PFSK-1 (cell line): ENCODE results near the gene MTG2.
A peak's percentile ranks its signal among the peaks of the same experiment; 100 is the strongest.

Experiments
- FOXP2 ChIP-seq: optimal IDR thresholded peaks from 2 replicates; pipeline ENCODE3; 2011; ENCODE audit warnings: borderline replicate concordance, control low read depth, inconsistent platforms; ENCODE audit not compliant: insufficient read depth; ENCODE audit errors: extremely low read length, extremely low read depth
- POLR2AphosphoS5 ChIP-seq: IDR thresholded peaks from 2 replicates; pipeline ENCODE4 v1.6.1; 2012; ENCODE audit warnings: low read depth, mild to moderate bottlenecking, control low read depth, low read length, moderate library complexity
- SIN3A ChIP-seq: IDR thresholded peaks from 2 replicates; pipeline ENCODE4 v1.6.1; 2012; ENCODE audit warnings: mild to moderate bottlenecking, low read length, moderate library complexity, borderline replicate concordance; ENCODE audit not compliant: insufficient read depth
- TAF1 ChIP-seq: IDR thresholded peaks from 2 replicates; pipeline ENCODE4 v1.6.1; 2012; ENCODE audit warnings: low read length, control low read depth, borderline replicate concordance; ENCODE audit not compliant: insufficient read depth
- TF ChIP-seq, protein P1 (sequence below), 2 experiments: IDR thresholded peaks; 2 replicates each; pipeline versions ENCODE4 v1.6.1 to v1.8.0; 2011 to 2012; ENCODE audit warnings: low read depth in 2 of 2, low read length in 2 of 2, control low read depth in 1 of 2, inconsistent platforms in 1 of 2, mild to moderate bottlenecking in 1 of 2, moderate library complexity in 1 of 2; ENCODE audit not compliant: insufficient read depth in 1 of 2

The MTG2 gene

DNA sequence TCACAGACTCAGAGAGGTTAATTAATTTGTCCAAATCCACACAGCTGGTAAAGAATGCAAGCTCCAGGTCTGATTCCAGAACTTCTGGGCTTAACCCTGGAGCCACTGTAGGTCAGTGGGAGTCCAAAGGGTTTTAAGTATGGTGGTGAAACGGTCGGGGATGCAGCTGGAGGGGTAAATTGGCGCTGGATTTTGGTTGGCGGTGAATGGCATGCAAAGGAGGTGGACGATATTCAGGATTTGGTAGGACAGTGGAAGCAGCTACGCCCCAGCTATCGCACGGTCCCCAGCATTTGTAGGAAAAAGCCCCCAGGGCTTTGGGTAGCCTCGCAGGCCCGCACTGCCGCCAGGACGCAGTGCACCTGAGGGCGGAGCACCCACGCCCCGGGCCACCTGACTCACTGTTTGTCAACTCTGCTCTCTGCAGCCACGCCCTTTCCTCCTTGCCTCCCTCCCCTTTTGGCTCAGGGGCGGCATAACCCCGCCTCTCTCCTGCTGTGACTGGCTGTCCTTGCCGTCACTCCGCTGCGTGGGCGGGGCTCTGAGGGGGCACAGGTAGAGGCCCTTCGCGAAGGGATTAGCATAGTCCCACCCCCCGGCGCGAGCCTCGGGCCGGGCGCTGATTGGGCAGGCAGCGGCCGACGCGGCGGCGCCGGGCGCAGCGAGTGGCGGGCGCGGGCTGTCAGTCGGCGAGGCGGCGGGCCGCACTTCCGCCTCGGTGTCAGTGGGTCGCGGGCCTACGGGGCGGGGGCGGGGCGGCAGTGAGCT lies 55.2 kb downstream of the MTG2 start, which contains the start of gene OSBPL2:
Gene OSBPL2, plus strand, starts transcription at position 721 of the 768 bp plus-strand sequence. CDS start 17,664 bp downstream, outside the sequence.
- TF ChIP-seq FOXP2, result peak; percentile 83
- TF ChIP-seq, protein P1, sequence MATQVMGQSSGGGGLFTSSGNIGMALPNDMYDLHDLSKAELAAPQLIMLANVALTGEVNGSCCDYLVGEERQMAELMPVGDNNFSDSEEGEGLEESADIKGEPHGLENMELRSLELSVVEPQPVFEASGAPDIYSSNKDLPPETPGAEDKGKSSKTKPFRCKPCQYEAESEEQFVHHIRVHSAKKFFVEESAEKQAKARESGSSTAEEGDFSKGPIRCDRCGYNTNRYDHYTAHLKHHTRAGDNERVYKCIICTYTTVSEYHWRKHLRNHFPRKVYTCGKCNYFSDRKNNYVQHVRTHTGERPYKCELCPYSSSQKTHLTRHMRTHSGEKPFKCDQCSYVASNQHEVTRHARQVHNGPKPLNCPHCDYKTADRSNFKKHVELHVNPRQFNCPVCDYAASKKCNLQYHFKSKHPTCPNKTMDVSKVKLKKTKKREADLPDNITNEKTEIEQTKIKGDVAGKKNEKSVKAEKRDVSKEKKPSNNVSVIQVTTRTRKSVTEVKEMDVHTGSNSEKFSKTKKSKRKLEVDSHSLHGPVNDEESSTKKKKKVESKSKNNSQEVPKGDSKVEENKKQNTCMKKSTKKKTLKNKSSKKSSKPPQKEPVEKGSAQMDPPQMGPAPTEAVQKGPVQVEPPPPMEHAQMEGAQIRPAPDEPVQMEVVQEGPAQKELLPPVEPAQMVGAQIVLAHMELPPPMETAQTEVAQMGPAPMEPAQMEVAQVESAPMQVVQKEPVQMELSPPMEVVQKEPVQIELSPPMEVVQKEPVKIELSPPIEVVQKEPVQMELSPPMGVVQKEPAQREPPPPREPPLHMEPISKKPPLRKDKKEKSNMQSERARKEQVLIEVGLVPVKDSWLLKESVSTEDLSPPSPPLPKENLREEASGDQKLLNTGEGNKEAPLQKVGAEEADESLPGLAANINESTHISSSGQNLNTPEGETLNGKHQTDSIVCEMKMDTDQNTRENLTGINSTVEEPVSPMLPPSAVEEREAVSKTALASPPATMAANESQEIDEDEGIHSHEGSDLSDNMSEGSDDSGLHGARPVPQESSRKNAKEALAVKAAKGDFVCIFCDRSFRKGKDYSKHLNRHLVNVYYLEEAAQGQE (IDR thresholded peaks at IDR 0.05; ENCODE audit: insufficient read depth in 1 of 2, low read depth in 2 of 2, low read length in 2 of 2), result no peak
- no peak for TF ChIP-seq TAF1
- TF ChIP-seq POLR2AphosphoS5, result no peak
- TF ChIP-seq SIN3A, result peak; percentile 83

DNA sequence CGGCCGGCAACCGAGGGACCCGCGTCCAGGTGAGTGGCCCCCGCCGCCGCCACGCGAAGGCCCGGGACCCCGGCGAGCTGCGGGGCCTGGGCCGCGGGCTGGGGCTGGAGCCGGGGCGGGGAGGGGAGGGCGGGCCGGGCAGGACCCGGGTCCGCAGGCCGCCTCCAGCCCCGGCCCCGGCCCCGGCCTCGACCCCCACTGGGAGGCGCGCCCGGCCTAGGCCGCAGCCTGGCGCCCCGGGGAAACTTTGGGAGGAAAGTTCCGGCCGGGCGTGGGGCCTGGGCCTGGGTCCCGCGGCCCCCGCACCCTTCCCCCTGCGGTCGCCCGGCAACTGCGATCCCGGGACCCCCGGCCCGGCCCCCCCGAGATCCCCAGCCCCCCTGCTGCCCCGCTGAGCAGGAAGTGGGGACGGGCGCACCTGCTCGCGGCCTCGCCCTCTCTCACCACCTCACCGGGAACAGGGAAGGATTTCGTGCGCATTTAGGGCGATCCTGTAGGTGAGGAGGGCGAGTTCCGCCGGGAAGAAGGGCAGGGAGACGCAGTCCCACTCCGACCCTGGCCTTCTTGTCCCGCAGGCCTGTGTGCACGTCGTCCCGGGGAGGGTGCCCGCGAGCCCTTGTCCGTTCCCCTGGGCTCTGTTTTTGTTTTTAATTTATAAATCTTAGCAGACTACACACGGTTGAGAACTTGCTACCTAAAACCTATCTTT lies 55.9 kb downstream of the MTG2 start:
- TF ChIP-seq TAF1 (no peak), FOXP2 (no peak), SIN3A (no peak), POLR2AphosphoS5 (no peak)
- TF ChIP-seq, protein P1 (IDR thresholded peaks at IDR 0.05; ENCODE audit: insufficient read depth in 1 of 2, low read depth in 2 of 2, low read length in 2 of 2), result no peak

DNA sequence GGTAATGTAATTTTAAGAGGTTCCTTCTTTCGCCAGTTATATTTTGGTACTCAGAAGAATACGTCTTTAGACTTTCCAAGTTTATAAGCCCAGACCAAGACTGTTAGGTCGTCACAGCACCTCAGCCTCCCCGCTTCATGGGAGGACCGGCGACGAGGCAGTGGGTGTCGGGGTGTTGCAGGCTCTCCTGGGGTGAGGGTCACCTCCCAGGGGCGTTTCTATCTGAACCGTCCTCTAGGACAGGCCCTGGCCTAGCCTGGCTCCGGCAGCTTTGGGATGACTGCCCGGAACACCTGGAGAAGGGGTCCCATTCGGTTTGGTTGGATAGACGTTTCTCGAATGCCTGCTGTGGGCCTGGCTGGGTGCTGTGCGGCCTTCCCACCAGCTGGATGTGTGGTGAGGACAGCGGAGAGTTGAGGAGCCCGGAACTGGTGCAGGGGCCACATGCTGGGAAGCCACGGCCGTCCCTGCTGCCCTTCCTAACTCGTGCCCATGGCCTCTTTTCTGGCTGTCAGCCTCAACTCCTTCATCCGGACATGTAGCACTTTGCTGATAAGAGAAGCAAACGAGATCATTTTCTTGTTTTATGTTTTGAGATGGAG lies 56.6 kb downstream of the MTG2 start:
- TF ChIP-seq FOXP2, result no peak
- TF ChIP-seq, protein P1 (IDR thresholded peaks at IDR 0.05; ENCODE audit: insufficient read depth in 1 of 2, low read depth in 2 of 2, low read length in 2 of 2), result no peak
- no peak for TF ChIP-seq SIN3A
- no peak for TF ChIP-seq POLR2AphosphoS5
- no peak for TF ChIP-seq TAF1

DNA sequence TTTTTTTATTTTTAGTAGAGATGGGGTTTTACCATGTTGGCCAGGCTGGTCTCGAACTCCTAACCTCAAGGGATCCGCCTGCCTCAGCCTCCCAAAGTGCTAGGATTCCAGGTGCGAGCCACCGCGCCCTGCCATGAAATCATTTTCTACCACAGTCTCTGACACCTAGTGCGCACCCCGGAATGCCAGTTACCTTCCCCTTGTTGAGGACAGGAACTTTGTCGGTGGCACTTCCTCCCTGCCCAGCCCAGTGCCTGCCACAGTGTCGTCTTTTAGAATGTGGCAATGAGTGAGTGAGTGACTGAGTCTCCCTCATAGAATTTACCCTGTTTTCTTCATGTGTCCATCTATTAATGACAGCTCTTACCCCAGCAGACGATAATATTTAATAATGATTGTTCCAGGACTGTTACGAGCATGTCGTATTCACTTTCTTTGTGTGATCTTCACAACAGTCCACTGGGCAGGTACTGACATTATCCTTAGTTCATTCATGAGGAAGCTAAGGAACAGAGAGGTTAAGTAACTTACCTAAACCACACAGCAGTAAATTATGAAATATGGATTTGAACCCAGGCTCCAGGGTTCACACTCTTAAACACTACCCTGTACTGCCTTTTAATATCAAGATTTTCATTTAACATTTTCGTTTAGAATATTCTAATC lies 57.3 kb downstream of the MTG2 start:
- TF ChIP-seq, protein P1 (IDR thresholded peaks at IDR 0.05; ENCODE audit: insufficient read depth in 1 of 2, low read depth in 2 of 2, low read length in 2 of 2), result no peak
- TF ChIP-seq TAF1 (no peak), SIN3A (no peak), POLR2AphosphoS5 (no peak), FOXP2 (no peak)
